GM18499 (cell line): ENCODE results near the gene KCNQ5.
A peak's percentile ranks its signal among the peaks of the same experiment; 100 is the strongest.
"Not testable (repeated sequence)": the region's sequence is repeated elsewhere in the genome, so short reads cannot be mapped to it uniquely, and the experiment has no call there.

Source experiments
- ATAC-seq: cut with Tn5 transposase; IDR thresholded peaks from one replicate; pipeline ENCODE4 v1.9.1; 2021; ENCODE audit warnings: moderate number of reproducible peaks; ENCODE audit not compliant: insufficient read depth, unreplicated experiment

Gene KCNQ5

DNA sequence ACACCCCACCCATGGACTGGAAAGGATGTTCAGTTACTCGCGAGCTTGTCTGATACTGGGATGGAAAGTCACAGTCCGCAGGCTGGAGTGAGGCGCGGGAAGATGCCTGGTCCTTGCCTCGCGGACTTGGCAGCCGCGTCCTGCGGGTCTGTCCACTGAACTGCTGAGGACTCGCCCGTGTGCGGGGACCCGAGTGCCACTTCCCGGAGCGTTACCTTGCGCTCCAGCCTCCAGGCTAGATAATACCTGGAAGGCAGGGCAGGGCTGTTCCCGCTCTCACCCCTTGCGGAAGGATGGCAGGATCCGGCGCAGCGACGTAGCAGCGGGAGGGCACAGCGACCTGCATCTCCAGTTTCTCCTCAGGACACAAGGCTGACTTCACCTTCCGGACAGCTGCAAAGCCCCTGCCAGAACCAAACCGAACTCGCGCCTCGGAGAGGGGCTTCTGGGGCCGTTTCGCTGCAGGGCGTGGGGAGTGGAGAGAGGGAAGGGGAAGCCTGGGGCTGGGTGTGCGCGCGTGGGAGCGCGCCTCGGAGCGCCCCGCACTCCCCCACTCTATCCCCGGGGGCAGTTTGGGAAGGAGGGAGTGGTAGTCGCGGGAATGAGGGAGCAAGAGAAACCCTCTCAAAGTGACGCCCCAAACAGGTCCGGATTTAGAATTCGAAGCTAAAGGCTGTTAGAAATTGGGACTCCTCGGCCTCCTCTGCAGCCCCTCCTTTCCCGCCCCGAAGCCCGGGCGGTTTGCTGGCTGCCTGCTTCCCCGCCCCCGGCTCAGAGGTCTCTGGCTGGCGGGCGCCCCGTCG lies at the start of gene KCNQ5:
TSS of gene KCNQ5 (plus strand) at position 774 of the 803 bp plus-strand sequence.
- ATAC-seq: no peak

DNA sequence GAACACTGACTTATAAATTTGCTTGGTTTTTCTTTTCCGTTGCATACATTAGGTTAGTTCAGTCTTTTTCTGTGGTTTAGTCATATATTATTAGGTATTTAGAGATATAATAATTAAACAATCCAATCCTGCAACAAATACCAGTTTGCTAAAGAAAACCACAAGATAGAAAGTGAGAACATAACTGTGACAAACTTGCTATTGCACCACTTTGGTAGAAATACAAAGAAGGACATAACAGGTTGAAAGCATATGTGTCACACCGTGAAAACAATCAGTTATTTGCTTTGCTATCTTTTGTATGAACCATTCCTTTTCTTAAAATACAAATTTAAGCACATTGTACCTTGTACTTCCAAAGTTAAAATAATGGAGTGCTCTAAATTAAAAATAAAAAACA lies 42.0 kb upstream of the KCNQ5 start:
- no peak for ATAC-seq

GRCh38 chr6:72580281-72580940 lies 41.5 kb upstream of the KCNQ5 start:
- ATAC-seq: no peak

GRCh38 chr6:72580950-72581349 lies 40.9 kb upstream of the KCNQ5 start:
- not testable (repeated sequence) for ATAC-seq

DNA sequence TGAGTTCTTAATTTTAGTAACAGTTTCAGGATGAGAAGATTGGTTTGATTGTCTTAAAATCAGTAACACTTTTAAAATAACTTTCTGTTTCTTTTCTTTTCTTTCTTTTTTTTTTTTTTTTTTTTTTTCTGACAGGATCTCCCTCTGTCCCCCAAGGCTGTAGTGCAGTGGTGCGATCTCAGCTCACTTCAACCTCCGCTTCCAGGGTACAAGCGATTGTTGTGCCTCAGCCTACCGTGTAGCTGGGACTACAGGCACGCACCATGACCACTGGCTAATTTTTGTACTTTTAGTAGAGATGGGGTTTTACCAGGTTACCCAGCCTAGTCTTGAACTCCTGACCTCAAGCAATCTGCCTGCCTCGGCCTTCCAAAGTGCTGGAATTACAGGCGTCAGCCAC lies 33.7 kb upstream of the KCNQ5 start:
- ATAC-seq: no peak

DNA sequence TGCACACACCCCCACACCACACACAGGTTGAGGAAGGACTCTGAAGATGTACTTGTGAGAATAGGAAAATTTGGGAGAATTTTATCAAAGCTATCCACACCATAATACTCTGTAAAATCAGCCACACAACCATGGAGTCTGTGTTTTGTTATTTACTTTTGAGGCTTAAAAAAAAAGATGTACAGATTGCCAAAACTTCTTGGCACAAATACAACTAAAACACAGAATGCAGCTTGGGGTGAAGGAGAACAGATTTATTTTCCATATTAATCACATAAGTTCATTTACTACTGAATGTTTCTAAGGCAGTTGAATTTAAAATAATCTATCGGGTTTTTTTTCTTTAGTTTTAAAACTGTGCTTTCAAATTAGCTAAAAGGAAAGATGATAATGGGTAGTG lies 32.8 kb upstream of the KCNQ5 start:
- ATAC-seq: no peak

GRCh38 chr6:72595812-72596211 lies 26.1 kb upstream of the KCNQ5 start:
- ATAC-seq: no peak

- ATAC-seq: no peak
Measured at GRCh38 chr6:72616406-72617015, 5.4 kb upstream of the KCNQ5 start.

DNA sequence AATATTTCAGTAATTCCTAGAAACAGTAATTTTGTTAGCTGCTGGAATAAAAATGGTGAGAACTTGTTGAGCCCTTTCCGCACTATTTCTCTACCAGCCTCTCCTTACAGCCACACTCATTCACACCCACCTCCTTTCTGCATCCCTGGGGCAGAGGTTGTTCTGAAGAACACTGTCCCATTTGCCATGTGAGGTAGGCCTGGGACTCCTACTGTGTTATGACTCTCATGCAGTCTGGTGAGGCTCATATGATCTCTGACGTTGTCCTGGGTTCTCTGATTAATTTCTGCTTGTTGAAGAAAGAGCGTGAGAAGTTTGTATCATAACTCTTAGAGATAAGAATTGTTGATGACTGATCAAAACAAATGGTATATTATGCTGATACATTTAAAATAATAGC lies 4.1 kb upstream of the KCNQ5 start:
- no peak for ATAC-seq

GRCh38 chr6:72619883-72620696 lies 1.8 kb upstream of the KCNQ5 start:
- ATAC-seq: peak; percentile 72

DNA sequence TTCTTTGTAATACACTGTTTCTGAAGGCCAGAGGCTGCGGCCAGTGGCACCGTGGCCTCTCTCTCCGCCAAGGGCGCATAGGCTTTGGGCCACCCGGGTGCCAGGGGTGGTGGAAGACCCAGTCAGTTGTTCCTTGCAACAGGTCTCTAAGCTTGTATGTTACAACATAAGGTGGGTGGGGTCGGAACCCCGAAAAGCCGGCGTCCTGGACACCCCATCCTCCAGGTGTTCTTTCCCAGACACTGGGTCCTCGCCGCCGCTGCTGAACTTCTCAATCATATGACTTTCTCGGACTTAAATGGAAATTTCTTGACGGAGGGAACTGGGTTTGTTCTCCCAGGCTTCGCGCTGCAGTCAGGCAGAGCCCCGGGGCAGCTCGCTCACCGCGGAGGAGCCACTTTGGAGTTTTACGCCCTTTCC lies 983 bp upstream of the KCNQ5 start:
- ATAC-seq: no peak

GRCh38 chr6:72622094-72622940 lies 453 bp downstream of the KCNQ5 start:
- ATAC-seq: no peak

DNA sequence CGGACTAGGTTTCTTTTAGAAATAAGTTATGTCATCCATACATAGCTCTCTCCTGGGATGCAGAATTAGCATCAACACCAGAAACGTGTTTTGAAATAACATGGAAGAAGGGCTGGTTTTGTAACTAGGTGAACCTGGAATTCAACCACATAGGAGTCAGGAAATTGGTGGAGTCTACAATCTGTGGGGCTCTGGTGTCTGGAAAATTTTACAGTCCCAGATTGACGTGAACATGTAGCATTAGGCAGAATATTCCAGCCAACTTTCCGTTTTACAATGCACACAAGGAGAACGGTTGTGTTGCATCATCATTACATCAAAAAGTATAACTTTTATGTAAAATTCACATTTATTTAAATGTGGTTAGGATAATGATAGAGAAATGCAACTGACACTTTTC lies 1.9 kb downstream of the KCNQ5 start:
- ATAC-seq: no peak

DNA sequence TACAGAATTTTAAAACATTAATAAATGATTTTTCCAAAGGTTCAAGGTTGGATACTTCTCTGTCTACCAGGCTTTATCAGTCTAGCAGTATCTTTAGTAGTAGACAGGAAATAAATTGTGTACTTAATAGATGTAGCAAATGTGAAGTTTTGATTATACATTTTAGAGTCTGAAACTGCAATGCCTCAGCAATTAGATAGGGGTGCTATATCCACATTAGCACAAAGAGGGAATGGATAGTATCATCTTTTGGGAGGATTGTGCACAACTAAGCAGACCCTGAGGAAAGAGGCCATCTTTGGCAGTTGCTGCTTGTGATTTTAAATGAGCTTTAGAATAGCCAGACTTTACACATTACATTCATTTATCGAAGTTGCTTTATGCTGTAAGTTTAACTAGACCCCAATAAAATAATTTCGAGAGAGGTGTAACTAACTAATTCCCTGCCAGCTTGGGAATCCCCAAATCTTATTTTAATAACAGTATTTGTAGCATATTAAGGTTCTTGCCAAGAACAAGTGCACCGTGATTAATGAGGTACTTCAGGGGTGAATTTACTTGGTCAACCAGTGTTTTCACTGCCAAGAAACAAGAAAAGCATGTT lies 2.8 kb downstream of the KCNQ5 start:
- no peak for ATAC-seq

DNA sequence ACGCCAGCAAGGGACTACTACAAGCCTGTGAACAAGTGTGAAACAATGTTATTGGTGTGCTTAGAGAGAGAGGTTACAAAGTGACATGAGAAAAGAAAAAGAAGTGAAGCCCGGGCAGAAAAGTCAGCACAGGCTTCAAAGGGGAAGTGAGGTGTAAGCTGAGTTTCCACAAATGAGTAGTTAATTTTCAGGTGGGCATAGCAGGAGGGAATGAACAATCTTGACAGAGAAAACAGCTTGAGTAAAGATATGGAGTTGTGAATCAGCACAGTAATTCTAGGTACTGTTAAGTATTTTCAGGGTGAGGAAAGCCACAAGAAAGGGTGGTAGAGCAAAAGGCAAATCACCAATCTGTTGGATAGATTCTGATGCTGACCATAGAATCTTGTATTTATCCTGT lies 4.3 kb downstream of the KCNQ5 start:
- peak; percentile 75 for ATAC-seq

GRCh38 chr6:72627539-72627938 lies 5.7 kb downstream of the KCNQ5 start:
- ATAC-seq: no peak

- no peak for ATAC-seq
Measured at GRCh38 chr6:72631480-72631879, 9.6 kb downstream of the KCNQ5 start.

GRCh38 chr6:72635636-72636035 lies 13.8 kb downstream of the KCNQ5 start:
- no peak for ATAC-seq

DNA sequence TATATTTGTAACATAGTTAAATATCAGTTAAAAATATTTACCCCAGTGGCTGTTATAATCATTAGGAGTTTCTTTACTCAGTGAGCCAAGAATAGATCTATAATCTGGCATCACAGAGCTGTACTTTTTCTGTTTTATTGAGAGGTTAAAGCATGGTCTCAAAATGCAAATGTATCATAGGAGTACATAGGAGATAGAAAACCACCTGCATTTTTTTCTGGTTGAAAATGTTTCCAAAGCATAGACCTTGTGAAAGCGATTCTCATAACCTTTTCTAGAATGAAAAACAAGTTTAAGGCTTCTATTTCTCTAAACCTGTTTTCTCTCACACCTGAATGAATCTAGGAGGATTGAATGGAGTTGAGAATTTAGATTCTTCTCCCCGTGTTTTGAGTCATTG lies 14.4 kb downstream of the KCNQ5 start:
- peak; percentile 93 for ATAC-seq
